SW 1271 (cell line): ENCODE measurements around the gene NDUFAF8.

Experiments
- DNase-seq, 2 experiments: peaks; one replicate each; lab custom pipeline; 2025; lab: John Stamatoyannopoulos, UW

NDUFAF8 gene

DNA sequence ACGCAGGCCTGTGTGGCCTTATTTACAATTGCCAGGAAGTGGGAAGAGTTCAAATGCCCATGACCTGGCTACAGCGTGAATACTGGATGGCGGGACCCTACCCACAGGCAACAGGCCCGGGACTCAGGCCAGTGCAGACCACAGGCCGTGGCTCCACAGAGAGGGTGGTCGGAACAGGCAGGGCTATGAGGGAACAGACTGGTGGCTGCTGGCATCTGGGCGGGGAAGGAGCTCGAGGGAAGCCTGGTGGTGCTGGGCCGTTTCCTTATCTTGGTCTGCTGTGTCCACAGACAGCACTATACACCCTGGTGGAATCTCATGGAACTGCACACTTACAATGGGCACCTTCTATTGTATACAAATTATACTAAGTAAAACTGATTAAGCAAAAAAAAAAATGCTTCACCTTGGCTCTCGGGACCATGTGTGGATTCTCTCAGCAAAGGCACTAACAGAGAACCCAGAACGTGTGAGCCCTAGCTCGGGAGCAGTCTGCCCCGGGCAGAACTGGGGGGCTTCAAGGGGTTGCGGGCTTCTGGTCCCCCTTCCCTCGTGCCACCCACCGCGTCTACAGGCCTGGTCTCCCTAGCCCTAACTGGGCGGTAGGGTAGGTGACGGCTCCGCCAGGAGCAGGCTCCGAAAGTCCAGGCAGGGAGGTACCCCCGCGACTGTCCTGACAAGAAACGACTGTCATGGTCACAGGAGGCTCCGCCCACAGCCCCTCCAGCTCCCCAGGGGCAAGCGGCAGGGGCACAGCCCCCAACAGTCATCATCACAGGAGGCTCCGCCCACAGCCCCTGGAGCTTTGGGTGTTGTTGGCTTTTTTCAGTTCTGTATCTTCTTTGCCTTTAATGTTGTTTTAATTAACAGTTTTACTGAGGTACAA, 38.2 kb upstream of the NDUFAF8 start:
- DNase-seq, result peak in 1 of 2 experiments; percentile 64

DNA sequence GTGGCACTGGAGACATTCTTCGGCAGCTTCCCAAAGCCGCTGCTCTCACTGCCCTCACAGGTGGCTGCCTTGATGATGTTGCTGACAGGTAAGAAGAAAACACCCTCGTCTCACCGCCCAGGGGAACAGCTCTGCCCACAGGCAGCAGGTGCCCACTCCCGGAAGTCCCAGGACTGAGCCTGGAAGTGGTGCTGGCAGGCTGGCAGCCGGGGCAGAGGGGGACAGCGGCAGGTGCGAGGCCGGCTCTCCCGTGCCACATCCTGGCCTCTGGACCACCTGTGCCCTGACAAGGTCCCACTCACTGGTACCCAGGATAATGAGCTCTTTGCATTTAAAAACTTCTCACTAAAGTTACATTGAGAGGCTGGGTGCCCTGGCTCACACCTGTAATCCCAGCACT, 36.8 kb upstream of the NDUFAF8 start:
- DNase-seq, result no peak

DNA sequence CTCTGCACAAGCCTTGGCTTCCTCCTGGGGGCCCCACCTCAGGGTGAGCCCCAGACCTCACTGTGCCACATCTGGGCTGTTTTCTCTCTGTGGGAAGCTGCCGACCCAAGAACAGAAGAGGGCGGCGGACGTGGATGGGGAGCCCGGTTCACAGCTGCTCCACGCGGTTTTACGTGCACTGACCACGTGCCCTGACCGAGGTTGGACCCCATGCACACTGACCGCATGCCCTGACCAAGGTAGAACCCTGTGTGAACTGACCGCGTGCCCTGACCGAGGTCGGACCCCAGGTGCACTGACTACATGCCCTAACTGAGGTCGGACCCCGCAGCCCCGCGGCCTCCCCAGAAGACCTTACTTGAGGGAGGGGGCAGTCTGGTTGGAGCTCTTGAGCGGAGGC, 36.0 kb upstream of the NDUFAF8 start:
- DNase-seq, result no peak

DNA sequence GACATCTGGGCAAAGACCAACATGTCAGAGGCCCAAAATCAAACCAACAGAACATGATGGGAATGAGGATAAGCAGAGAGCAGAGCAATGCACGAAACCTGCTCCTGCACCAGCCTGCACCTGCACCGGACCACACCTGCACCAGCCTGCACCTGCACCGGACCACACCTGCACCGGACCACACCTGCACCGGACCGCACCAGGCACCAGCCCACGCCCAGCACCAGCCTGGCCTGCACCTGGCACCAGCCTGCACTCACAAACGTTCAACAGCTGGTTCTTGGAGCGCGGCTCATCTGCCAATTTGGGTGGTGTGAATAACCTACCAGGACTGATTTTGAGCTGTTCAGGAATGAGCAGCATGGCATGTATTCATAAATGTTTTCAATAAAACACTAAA, 34.5 kb upstream of the NDUFAF8 start:
- DNase-seq, result no peak

DNA sequence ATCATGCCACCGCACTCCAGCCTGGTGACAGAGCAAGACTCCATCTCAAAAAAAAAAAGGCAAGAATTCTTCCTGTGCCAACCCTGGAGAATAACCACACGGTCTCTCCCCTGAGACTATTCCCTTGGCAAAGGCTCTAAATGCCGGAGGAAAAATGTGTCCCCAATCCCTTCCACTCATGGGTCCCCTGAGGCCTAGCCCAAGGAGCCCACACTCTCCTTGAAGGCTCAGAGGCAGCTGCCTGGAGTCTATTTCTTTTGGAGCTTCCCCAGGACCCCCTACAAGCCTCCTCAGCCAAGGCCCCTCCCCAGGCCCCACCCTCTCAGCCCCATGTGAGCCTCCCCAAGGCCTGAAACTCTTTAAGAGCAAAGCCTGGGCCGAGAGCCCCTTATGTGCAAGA, 33.0 kb upstream of the NDUFAF8 start:
- no peak for DNase-seq

DNA sequence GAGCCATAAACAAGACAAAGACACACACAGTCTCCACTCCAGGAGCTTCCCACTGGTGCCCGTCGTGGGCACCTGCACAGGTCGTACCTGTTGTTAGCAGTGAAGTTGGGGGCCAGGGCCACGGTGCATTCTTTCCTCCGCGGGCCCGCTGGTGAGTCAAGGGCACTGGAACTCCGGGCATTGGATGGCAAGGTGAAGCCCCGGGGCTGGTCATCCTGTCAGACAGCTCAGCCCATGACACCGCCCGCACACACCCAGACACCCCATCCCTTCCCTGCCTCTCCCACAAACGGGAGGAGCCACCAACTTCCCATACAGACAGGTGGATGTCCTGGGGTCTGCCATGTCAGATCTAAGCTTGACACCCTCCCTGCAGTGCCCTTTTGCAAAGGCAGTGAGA, 32.5 kb upstream of the NDUFAF8 start:
- DNase-seq, result no peak

DNA sequence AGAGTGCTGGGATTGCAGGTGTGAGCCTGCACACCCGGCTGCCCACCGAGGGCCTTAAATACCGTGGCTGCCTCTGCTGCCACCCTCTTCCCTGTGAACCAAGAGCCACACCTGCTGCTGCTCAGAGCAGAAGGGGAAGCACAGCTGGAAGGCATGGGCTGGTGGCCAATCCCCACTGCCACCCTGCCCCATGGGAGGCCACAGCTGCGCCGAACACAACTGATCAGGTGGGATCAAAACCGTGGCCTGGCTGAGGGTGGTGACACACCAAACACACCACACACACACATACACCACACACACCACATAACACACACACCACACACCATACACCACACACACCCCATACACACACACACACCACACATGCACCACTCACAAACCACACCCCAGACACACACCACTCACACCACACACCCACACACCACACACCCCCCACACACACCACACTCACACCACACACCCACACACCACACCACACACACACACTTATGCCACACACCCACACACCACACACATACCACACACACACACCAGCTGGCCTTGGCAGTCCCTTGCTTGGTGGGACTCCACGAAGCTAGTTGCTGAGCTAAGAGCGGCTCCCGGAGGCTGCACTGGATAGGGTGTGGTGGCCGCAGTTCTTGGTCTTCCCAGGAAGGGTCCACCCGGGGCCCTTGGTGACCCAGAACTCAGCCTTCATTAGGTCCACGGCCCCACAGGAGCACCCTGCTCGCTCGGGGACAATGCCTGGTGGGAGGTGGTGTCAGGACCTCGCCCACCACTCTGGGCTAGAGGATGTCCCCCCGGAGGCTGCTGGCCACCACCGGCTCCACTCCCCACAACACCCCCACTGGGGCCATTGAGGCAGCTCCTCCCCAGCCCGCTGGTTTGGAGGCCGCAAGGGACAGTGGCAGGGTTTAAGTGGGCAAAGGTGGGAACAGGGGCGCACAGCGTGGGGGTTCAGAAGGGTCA, 31.2 kb upstream of the NDUFAF8 start:
- no peak for DNase-seq

DNA sequence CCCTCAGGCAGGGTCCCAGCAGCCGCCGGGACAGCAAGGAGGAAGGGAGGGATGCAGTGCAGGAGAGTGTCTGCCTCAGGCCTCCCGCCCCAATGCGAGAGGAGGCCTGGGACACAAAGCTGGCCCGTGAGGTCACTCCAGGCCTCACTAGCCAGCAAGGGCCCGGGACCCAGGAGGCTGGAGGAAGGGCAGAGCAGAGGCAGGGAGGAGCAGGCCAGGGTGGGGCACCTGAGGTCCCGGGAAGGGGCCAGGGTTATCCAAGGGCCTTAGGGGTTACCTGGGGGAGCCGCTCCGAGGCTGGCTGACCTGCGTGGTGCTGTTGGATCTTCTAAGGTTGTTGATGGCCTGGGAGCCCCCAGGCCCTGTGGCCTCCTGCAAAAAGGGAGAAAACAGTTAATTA, 30.5 kb upstream of the NDUFAF8 start:
- DNase-seq, result no peak

DNA sequence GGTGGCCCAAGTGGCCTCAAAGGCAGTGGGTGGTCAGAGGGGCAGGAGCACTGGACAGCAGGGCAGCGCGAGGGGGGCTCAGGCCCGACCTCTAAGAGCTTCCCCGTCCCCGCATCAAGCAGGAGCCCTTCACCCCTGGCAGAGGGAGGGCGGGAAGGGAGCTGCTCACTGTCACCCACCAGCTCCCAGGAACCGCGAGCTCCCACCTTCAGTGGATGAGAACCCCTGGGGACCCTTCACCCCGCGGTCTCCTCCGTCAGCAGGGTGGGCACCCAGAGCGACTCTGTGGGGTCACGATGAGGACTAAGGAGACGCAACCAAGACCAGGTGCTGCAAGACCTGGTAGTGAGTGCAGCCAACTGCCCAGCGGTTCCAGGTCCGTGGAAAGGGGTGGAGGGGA, 30.0 kb upstream of the NDUFAF8 start:
- DNase-seq, result no peak

DNA sequence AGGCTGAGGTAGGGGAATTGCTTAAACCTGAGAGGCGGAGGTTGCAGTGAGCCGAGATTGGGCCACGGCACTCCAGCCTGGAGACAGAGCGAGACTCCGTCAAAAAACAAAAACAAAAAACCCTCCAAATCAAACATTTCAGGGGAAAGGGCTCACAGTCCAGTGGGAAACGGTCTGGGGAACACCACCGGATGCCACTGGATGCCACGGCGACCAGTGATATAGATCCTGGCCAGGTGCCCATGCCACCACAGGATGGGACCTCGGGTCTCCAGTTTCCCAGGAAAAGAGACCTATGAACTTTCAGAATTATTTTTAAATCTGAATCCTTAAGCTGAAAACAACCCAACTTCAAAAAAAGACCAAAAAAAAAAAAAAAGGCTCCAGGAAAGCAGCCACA, 28.7 kb upstream of the NDUFAF8 start:
- DNase-seq, result no peak

DNA sequence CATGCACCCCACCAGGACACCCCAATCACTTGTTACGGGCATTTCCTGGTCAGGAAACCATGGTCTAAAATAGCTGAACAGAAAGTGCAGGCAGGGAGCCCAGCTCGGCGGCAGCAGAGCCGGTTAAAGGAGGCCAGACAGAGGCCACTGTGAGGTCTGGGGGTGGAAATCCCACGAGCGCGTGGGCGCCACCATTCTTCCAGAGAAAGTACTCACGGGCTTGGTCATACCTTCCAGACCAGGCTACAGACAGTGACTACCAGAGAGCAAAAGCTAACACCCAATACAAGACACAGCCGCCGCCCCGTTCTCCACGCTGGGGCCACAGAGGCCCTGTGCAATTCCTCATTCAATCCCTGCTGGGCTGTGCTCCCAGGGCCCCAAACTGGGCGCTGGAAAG, 28.2 kb upstream of the NDUFAF8 start:
- DNase-seq, result no peak

DNA sequence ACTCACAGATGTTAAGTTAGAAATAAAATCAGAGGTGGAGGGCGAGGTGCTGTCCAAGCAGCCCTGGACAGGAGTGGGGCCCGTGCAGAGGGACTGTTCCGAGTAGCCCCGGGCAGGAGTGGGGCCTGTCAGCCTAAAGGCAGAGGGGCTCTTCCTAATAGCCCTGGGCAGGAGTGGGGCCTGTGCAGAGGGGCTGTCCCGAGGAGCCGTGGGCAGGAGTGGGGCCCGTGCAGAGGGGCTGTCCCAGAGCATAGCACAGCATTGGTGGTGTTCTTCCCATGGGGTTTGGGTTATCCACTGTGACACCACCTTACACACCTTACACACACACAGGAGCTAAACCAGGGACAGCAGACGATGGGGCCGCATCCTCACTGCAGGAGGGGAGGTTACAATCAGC, 26.8 kb upstream of the NDUFAF8 start:
- DNase-seq, result no peak

DNA sequence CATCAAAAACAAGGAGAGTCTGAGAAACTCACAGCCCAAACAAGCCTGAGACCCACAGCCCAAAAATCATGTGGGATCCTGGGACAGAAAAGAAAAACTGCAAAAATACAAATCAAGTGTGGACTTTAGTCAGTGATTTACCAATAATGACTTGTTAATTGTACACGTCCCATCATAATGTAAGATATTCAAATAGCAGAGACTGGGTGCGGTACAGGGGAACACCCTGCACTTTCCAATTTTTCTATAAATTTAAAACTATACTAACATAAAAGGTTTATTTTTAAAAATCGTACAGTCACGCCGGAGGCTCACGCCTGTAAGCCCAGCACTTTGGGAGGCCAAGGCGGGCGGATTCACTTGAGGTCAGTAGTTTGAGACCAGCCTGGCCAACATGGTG, 25.1 kb upstream of the NDUFAF8 start:
- no peak for DNase-seq

DNA sequence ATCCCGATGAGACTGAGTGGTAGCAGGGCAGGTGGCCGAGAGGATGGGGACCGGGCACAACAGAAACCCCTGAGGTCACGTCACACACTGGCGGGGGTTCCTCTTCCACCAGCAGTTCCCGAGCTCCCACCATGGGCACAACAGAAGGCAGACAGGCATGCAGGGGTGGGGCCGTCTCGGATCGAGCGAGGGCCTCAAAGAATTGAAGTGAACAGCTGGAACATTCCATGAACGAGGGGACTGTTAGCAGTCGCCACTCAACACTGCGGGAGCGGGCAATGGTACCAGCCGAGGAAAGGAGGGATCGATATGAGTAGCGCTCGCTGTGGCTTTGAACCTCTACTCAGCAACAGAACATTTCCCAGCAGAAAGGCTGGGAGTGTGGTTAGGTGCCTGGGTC, 21.6 kb upstream of the NDUFAF8 start:
- DNase-seq, result no peak

DNA sequence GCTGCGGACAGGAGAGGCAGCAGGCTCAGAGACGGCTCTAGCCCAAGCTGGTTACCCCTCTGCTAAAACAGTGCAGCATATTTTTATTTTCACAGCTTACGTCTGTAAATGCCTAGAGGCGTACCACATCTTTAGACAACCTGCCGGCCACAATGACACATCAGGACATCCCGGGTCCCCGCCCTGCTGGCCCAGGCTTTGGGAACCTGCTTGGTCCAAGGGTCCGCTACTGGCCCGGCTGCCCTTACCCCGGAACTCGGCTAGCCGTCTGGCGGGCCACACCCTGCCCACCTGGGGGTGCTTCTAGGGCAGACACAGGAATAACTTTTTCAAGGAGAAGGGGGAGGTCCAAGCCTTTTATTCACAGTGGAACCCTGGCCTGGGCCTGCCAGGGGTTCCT, 20.7 kb upstream of the NDUFAF8 start:
- DNase-seq, result no peak

DNA sequence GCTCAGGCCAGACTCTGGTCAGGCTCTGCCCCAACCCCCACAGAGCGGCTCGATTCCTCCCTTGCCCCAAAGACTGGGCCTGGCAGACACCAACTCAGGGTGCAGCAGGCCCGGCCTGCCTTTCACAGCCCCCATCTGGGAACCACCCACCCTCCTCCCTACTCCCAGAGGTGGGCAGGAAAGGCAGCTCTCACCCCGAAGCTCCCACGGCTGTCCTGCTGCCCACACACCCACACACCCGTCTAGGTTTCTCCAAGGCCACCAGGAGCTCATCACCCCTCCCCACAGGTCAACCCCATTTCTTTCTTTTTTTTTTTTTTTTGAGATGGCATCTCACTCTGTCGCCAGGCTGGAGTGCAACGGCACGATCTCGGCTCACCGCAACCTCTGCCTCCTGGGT, 20.1 kb upstream of the NDUFAF8 start:
- DNase-seq, result no peak

DNA sequence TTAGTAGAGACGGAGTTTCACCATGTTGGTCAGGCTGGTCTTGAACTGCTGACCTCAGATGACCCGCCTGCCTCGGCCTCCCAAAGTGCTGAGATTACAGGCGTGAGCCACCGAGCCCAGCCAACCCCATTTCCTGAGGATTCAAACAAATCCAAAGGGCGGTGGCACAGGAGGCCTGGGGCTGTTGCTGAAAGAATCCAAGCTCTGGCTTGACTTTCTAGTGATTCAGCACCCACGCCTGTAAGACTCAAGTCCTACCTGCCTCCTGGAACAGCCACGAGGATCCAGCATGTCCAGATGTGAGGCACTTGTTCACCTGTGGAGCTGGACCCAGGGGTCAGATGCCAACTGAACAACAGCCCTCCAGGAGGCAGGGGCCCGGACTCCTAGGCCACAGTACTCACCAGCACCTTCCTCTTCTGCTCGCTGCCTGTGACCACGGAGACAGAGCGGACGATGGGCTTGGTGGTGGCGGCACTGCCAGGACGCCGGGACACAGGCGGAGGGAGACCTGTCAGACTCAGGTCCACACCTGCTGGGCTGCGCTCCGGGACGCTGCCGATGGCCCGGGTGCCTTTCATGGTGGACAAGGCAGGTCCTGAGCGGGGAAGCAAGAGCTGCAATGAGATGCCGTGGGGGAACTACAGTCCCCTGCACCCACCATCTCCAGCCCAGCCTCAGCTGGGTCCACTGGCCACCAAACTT, 19.5 kb upstream of the NDUFAF8 start:
- DNase-seq, result no peak

DNA sequence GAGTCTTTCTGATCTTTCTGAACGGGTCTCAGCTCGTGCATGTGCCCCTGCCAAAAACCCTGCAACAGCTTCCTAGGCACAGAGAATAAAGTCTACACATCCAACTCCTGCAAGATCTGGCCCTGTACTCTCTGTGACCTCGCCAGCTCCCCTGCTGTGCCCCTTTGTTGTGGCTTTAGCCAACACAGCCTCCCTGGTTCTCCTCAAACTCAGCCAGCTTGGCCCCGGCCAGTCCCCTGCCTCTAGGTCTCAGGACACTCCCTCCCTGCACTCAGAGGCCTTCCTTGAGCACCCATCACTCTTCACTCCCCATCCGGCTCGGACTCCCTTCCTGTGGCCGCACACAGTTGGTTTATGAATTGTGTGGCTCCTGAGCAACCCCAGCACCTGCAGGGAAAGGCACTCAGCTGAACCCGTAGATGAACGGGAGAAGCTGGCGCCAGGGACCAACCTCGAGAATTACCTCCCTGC, 17.7 kb upstream of the NDUFAF8 start:
- DNase-seq, result no peak

DNA sequence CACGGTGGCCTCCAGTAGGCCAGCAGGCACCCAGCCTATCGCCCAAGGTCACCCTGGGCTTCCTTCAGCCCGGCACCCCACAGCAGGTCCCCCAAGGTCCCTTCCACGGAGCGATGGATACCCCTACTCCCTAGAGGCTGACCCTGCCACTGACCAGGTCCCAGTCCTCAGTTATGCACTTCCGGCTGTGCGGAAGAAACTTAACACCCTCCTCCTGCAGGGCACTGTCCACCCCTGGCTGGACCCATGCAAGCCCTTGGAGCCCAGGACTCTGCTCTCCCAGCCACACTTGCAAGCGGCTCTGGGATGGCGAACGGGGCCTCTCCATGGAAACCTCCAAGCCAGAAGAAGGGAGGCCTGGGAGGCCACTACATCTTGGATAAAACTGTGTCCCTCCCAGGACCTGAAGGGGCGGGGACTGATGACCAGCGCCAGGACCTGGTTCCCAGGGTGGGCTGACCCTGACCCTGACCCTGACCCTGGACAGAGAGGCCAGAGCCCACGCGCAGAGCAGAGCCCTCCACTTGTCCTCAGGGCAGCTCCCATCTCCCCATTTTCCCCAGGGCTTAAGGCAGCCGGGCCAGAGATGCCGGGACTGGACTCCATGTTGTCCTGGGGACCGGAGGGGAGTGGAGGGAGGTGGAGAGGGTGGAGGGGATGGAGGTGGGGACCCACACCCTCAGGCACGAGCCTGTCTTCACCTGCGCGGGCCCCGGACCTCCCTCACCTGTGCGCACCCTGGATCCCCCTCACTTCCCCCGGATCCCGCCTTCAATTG, 17.1 kb upstream of the NDUFAF8 start:
- no peak for DNase-seq

DNA sequence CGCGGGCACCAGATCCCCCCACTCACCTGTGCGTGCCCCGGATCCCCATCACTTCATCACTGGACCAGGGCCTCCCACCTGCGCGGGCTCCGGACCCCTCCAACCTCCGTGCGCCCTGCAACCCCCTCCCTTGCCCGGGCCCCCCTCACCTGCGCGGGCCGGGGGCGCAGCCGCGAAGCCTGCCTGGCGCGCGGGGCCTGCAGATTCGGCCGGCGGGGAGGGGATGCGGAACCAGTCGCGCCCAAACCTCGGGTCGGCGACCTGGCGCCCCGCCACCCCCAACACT, 16.6 kb upstream of the NDUFAF8 start:
- DNase-seq, result no peak

DNA sequence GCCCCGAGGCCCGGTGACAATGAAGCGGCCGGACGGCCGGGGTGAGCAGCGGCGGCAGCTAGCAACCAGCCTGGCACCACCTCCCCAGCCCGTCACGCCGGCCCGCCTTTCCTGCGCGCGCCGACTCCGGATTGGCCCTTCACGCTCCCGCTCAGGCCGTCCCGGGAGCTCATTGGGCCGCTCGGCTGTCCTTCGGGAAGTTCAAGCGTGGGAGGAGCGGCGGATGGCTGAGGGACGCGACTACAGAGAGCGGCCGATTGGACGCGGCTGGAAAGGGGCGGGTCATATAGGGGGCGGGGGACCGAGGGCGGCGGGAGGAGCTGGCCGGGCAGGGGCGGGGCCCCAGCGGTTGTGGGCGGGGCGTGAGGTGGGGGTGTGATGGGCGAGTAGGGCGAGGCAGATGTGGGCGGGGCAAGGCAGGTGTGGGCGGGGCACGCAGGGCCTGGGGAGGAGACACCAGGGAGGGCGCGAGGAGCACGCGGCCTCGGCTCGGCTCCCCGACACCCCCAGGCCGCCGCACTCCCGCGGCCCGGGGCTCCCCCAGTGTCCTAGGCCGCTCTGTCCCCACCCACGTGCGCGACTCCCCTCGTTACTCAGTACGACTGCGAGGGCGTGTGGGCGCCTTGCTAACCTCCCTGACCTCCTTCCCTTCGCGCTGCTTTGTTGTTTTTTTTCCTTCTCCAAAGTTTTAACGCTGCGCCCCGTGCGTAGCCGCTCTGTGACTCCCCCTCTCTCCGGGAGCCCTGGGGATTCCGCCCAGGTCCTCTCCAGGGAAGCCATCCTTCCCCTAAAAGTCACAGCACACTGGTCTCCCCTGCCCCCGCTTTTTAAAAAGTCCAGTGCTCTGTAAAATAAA, 16.0 kb upstream of the NDUFAF8 start, which contains the start of gene CEP131:
Gene CEP131 (minus strand): TSS at position 60 of the 856 bp plus-strand sequence. CDS start 2,909 bp downstream, outside the sequence.
- DNase-seq, result peak; percentile 91 to 95
